Hepatocyte (in vitro differentiated cells): Measurements from ENCODE around the gene ZDHHC14. TPM values are rescaled to one million over a fixed set of nuclear protein-coding genes. Genes with fewer than 3 reads are reported as not detected.

Experiments
- DNase-seq: peaks from one replicate; pipeline ENCODE4 v3.0.0-alpha.2; 2016; ENCODE audit warnings: low spot score
- H2AFZ ChIP-seq: fragments of 200-600 bp; sonication (generic); 2 replicates; pipeline ENCODE4 v1.6.0; 2016; ENCODE audit warnings: antibody characterized with exemption, mild to moderate bottlenecking
- H3K27ac ChIP-seq: fragments of 200-600 bp; sonication (generic); 2 replicates; pipeline ENCODE4 v1.5.1; 2016; ENCODE audit warnings: mild to moderate bottlenecking
- H3K27me3 ChIP-seq: fragments of 200-600 bp; sonication (generic); 2 replicates; pipeline ENCODE4 v1.6.1; 2016
- H3K36me3 ChIP-seq: fragments of 200-600 bp; sonication (generic); replicated peaks from 2 replicates; pipeline ENCODE4 v1.5.1; 2016; ENCODE audit warnings: low read depth; ENCODE audit not compliant: insufficient read depth
- H3K4me1 ChIP-seq: fragments of 200-600 bp; sonication (generic); 2 replicates; pipeline ENCODE4 v1.5.1; 2016; ENCODE audit warnings: mild to moderate bottlenecking, moderate library complexity; ENCODE audit not compliant: insufficient read depth
- H3K4me2 ChIP-seq: fragments of 200-600 bp; sonication (generic); 2 replicates; pipeline ENCODE4 v1.6.0; 2016
- H3K4me3 ChIP-seq: fragments of 200-600 bp; sonication (generic); 2 replicates; pipeline ENCODE4 v1.5.1; 2016; ENCODE audit warnings: mild to moderate bottlenecking
- H3K79me2 ChIP-seq: fragments of 200-600 bp; sonication (generic); 2 replicates; pipeline ENCODE4 v1.6.0; 2017; ENCODE audit warnings: mild to moderate bottlenecking
- H3K9me2 ChIP-seq: fragments of 200-600 bp; sonication (generic); replicated peaks from 2 replicates; pipeline ENCODE4 v1.6.0; 2017; ENCODE audit warnings: mild to moderate bottlenecking; ENCODE audit not compliant: insufficient read depth
- H3K9me3 ChIP-seq: fragments of 200-600 bp; sonication (generic); 2 replicates; pipeline ENCODE4 v1.5.1; 2016; ENCODE audit warnings: low read depth, mild to moderate bottlenecking
- H4K20me1 ChIP-seq: fragments of 200-600 bp; sonication (generic); 2 replicates; pipeline ENCODE4 v1.6.0; 2016; ENCODE audit warnings: mild to moderate bottlenecking; ENCODE audit not compliant: insufficient read depth, poor library complexity, severe bottlenecking
- CTCF ChIP-seq: fragments of 200-600 bp; sonication (generic); IDR thresholded peaks from 2 replicates; pipeline ENCODE4 v1.5.1; 2016; ENCODE audit warnings: antibody characterized with exemption, mild to moderate bottlenecking; ENCODE audit not compliant: poor library complexity
- EZH2 ChIP-seq: fragments of 200-600 bp; sonication (generic); IDR thresholded peaks from 2 replicates; pipeline ENCODE4 v1.6.1; 2016; ENCODE audit warnings: antibody characterized with exemption, mild to moderate bottlenecking, borderline replicate concordance
- EZH2phosphoT487 ChIP-seq: fragments of 200-600 bp; sonication (generic); IDR thresholded peaks from one replicate; pipeline ENCODE4 v1.6.1; 2018; ENCODE audit warnings: antibody characterized with exemption, mild to moderate bottlenecking, low read depth, moderate library complexity; ENCODE audit not compliant: unreplicated experiment, severe bottlenecking
- WGBS: methylation state at CpG from one replicate; pipeline ENCODE4 v1.1.6; 2016; ENCODE audit warnings: low lambda C conversion rate; ENCODE audit errors: missing lambda C conversion rate; 5-methylcytosine and 5-hydroxymethylcytosine counted together
- polyA plus RNA-seq: library from polyadenylated mRNA; unstranded; fragments of >200 nt; fragmentation: Nextera tagmentation; extraction: Ambion mirVana; gene quantifications from 2 replicates; pipeline ENCODE4 v1.2.1, GENCODE V29; 2016
- total RNA-seq: library from RNA; depleted of rRNA; stranded (reverse); fragments of >200 nt; gene quantifications from 2 replicates; pipeline ENCODE4 v1.2.3, GENCODE V29; 2014

ZDHHC14 gene
- total and polyA plus RNA-seq, 2 experiments from 2014 or later: 11.8 to 25.2 TPM

GRCh38 chr6:157642736-157643135, 261.7 kb downstream of the ZDHHC14 start:
- H3K79me2 ChIP-seq: no peaks in the 10 kb centered on the region
- no peaks in the 10 kb centered on the region for H4K20me1 ChIP-seq
- H3K4me3 ChIP-seq: no peak overlapping the region
- TF ChIP-seq CTCF (no peak), EZH2phosphoT487 (no peak), EZH2 (no peak)
- no peak for DNase-seq
- H3K27me3 ChIP-seq: no peaks in the 10 kb centered on the region
- H2AFZ ChIP-seq: no peak overlapping the region
- H3K4me1 ChIP-seq: no peaks in the 10 kb centered on the region
- H3K9me3 ChIP-seq: no peaks in the 10 kb centered on the region
- H3K4me2 ChIP-seq: no peak overlapping the region
- 95% methylated on average over 3 of the region's 3 CpGs for WGBS
- no peaks in the 10 kb centered on the region for H3K36me3 ChIP-seq
- H3K9me2 ChIP-seq: no peaks in the 10 kb centered on the region
- no peak overlapping the region for H3K27ac ChIP-seq

DNA sequence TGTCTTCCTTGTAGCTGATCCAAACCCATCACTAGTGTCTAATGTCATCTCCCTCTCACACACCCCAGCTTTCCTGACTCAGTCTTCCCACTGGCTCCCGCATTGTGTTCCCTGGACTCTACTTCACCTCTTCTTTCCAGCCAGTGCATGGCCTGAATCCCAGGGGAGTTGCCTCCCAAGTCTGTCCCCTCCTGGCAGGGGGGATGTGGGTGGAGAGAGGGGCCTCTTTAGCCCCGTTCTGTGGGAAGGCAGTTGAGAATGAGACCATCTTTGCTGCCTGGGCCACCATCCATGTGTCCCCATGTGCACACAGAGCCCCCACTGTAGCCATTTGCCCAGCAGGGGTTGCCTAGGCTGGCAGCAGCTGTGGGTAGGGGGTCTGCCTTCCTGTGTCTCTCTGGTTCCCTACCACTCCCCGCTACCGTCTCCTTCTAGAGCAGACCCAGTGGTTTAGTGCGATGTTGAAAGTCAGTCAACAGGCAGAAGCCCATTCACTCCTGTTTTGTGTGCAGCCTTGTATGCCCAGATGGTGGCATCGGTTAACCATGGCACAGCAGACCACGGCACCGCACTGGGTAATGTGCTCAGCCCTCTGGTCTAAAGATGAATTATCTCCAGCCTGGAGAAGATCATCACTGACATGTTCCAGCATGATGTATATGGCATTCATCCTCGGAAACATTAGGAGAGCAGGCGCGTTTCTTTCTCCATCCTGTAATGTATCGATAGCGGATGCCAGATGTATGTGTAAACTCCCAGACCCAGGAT, 263.2 kb downstream of the ZDHHC14 start:
- no peaks in the 10 kb centered on the region for H3K4me1 ChIP-seq
- H3K36me3 ChIP-seq: no peaks in the 10 kb centered on the region
- 84% methylated on average over 13 of the region's 13 CpGs for WGBS
- no peaks in the 10 kb centered on the region for H3K79me2 ChIP-seq
- H3K9me2 ChIP-seq: no peaks in the 10 kb centered on the region
- H3K27me3 ChIP-seq: no peaks in the 10 kb centered on the region
- no peak overlapping the region for H3K4me3 ChIP-seq
- H4K20me1 ChIP-seq: no peaks in the 10 kb centered on the region
- H2AFZ ChIP-seq: no peak overlapping the region
- H3K4me2 ChIP-seq: no peak overlapping the region
- H3K27ac ChIP-seq: no peak overlapping the region
- TF ChIP-seq EZH2phosphoT487: no peak
- no peak for TF ChIP-seq EZH2
- peak; percentile 27 for TF ChIP-seq CTCF
- no peak for DNase-seq
- H3K9me3 ChIP-seq: no peaks in the 10 kb centered on the region

DNA sequence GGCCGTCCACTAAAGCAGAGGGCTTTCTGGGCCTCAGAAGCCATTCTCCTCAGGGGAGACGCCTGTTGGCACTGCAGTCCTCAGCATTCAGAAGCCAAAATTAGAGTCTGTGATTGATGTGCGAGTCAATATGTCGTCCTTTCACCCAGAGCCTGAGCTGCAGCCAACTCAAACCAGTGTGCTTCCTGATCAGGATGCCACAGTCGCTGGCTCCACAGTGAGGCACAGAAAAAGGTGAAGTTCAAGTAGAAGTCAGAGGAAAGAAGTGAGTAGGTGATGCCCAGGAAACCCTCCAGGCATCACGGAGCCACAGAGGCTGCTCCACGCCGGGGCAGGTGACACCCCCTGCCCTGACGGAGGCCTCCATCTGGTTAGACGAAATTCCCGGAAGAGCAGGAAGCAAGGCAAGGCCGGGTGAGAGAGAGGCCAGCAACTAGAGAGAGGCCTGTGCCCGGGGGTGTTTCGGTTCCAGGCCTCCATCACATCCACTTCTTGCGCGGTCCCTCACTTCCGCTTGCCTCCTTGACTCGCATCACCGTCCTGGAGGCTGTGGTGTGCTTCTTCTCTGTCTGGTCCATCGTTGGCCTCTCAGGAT, 264.3 kb downstream of the ZDHHC14 start:
- Histone ChIP-seq H3K36me3 (no peaks in the 10 kb centered on the region), H3K4me2 (no peak overlapping the region), H4K20me1 (no peaks in the 10 kb centered on the region), H2AFZ (no peak overlapping the region), H3K4me1 (no peaks in the 10 kb centered on the region), H3K27me3 (no peaks in the 10 kb centered on the region), H3K27ac (no peak overlapping the region), H3K79me2 (no peaks in the 10 kb centered on the region), H3K9me2 (no peaks in the 10 kb centered on the region), H3K4me3 (no peak overlapping the region), H3K9me3 (no peaks in the 10 kb centered on the region)
- DNase-seq: no peak
- TF ChIP-seq EZH2phosphoT487 (no peak), EZH2 (no peak), CTCF (no peak)
- WGBS: 93% methylated on average over 20 of the region's 20 CpGs
